T-helper 1 cell (primary cell): ENCODE measurements around the gene NOPCHAP1.
"Not testable (repeated sequence)": the region's sequence is repeated elsewhere in the genome, so short reads cannot be mapped to it uniquely, and the experiment has no call there.

Experiments used
- DNase-seq, 5 donors: peaks; one replicate each; pipeline ENCODE4 v3.0.0-alpha.2; 2012 to 2020

The NOPCHAP1 gene

DNA sequence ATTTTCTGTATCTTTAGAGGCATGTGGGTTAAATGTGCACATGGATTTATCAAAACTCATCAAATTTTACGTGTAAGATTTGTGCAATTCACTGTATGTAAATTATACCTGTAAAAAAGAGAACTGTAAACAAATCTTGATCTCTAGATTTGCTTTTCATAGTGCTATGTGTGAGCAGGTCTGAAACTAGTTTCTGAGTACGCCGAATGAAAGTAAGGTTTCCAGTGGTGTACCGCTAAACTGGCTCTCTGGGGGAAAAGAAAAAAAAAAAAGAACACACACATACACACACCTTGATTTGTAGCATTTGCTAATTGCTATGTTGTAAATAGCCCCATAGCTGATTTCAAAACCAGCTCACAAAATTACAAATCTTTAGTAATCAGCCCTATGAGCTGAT lies 19.4 kb upstream of the NOPCHAP1 start:
- no peak for DNase-seq

DNA sequence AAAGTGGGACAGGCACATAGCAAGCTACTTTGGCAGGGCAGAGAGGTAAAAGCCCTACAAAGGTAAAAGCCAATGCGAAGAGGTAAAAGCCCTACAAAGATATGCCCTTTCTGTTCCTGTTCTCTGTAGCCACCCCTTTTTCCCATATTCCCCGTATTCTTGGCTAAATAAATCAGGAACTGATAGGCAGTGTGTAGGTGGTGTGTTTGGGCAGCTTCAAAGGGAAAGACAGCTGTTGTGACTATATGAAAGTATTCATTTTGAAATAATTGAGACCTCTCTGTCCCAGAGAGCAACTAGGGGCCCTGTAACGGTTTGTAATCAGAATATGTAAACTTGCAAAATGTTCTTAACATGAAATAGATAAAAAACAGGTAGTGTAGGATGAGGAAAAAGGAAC lies 16.8 kb upstream of the NOPCHAP1 start:
- no peak for DNase-seq

DNA sequence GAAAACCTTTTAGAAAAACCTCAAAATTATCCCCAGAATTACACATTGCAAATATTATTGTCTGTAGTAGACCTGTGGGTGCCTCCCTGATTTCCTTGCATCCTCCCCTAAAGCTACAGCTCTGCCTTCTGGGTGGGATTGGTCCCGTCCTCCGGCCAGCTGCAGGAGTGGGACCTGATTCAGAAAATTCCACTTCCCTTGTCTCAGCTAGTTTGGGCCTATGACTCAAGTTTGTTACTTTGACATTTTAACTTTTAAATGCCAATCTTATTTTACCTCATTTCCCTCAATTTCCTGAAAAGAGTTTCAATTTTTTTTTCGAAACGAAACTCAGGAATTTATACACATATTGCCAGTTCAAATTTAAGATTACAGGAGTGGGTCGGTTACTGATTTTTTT lies 14.8 kb upstream of the NOPCHAP1 start:
- no peak for DNase-seq

DNA sequence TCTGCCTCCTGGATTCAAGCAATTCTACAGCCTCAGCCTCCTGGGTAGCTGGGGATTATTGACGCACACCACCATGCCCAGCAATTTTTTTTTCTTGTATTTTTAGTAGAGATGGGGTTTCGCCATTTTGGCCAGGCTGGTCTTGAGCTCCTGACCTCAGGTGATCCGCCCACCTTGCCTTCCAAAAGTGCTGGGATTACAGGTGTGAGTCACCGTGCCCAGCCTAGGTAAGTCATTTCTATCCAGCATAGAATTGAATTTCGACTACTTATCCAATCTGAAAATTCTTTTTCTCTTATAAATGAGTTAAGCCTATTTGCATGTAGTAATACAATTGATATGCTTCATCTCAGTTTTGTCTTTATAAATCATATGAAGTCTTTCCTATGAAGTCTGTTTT lies 12.9 kb upstream of the NOPCHAP1 start:
- DNase-seq, result no peak

DNA sequence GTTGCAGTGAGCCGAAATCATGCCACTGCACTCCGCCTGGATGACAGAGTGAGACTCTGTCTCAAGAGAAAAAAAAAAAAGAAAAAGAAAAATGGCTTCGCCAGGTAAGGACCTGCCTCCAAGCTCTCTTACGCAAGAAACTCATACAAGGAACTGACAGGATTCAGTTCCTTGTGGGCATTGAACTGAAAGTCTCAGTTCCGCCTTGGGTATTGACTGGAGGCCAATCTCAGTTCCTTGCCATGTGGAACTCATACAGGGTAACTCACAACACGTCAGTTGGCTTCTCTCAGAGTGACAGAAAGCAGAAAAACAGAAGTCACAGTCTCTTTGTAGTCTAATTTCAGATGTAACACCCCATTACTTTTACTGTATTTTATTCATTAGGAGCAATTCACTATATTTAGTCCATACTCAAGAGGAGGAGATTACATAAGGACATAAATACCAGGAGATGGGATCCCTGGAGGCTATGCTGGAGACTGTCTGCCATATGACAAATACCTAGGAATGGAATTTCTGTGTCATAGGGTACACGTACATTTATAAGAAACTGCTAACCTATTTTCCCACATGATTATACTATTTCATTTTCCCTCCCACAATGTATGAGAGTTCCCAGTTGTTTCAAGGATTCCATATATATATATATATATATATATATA lies 11.4 kb upstream of the NOPCHAP1 start:
- no peak for DNase-seq

DNA sequence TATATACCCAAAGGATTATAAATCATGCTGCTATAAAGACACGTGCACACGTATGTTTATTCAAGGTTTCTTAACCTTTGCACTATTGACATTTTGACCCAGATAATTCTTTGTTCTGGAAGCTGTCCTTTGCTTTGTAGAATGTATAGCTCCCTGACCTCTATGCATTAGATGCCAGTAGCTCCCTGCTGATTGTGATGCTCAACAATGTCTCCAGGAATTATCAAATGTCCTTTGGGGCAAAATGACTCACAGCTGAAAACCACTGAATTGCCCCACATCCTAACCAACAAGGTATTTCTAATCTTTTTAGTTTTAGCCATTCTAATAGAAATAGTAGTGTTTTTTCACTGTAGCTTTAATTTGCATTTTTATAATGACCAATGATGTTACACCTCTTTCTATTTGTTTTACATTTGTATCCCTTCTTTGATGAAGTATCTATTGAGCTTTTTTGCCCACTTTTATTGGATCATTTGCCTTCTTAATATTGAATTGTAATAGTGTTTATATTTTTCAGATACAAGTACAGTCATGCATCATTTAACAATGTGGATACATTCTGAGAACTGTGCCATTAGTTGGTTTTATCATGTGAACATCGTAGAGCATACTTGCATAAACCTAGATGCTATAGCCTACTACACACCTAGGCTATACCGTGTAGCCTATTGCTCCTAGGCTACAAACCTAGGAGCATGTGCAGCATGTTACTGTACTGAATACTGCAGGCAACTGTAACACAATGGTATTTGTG lies 10.4 kb upstream of the NOPCHAP1 start:
- DNase-seq, result no peak

DNA sequence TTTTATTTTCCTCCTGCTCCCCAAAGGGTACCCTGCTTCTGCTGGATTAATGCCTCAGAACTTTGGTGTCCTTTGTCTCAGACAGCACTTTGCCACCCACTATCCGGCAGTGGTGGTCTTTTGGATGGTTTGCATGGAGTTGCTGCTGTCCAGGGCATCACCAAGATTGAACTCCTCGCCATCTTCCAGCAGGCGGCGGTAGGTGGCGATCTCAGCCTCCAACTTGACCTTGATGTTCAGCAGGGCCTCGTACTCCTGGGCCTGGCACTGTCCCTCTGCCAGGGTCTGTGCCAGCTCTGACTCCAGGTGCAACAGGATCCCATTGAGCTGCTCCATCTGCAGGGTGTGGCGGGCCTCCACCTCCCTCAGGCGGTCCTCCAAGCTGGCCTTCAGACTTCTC lies 9.4 kb upstream of the NOPCHAP1 start:
- DNase-seq, result no peak

DNA sequence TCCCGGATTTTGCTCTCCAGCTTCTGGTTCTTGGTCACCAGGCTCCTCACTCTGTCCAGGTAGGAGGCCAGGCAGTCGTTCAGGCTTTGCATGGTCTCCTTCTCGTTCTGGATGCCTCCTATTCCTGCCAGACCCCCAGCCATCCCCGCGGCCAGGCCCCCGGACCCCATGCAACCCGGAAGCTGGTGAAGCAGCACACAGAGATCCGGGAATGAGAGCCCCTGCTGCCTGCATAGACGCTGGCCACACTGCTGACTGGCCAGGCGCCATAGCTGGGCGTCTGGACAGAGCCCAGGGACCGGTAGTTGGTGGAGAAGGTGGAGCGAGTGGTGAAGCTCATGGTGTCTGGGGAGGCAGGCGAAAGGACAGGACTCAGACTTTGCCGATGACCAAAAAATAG lies 8.4 kb upstream of the NOPCHAP1 start:
- DNase-seq, result not testable (repeated sequence)

DNA sequence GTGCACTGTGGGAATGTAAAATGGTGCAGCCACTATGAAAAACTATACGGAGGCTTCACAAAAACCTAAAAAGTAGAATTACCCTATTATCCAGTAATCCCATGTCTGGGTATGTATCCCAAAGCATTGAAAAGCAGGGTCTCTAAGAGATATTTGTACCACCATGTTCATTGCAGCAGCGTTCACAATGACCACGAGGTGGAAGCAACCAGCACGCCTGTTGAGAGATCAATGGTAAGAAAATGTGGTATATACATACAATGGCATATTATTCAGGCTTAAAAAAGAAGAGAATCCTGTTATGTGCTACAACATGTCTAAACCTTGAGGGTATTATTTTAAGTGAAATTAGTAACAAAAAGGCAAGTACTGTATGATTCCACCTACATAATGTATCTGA lies 910 bp upstream of the NOPCHAP1 start:
- no peak for DNase-seq

DNA sequence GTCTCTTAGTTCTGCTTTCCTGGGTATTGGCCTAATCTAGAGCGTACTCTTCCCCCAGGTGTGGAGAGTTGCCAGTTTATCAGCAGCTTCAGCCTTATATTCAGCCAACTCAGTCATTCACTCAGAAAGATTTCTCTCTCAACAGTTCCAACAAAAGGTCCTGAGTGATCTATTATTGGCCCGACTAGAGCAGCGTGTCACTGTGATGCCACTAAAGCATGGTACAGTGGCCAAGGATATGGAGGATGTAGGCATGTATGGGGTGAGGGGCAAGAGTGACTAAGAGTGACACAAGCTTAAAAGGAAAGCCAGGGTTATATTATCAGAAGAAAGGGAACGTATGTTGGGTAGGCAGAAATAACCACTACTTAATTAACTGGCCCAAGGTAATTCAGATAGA lies 4.8 kb downstream of the NOPCHAP1 start:
- DNase-seq, result no peak

DNA sequence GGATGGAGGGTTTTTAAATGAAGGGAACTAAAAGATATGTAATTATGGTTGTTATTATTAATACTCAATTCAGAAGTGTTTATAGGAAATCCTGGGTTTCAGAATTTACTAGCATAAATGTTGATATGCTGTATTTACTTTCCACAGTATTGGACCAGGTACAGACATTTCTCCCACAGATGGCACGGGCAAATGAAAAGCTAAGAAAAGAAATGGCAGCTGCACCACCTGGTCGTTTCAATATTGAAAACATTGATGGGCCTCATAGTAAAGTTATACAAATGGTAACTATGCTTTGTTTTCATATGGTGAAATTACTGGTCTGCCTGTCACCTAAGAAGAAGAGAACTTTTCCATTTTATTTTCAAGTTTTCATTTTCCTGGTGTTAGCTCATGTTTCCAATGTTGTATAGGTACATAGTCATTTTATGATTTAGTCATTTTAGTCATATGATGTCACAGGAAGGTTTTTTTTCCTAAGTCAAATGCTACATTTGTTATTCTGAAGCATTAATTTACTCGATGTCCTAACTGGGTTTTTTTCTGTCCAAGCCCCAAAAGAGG lies 5.5 kb downstream of the NOPCHAP1 start:
- DNase-seq, result no peak

DNA sequence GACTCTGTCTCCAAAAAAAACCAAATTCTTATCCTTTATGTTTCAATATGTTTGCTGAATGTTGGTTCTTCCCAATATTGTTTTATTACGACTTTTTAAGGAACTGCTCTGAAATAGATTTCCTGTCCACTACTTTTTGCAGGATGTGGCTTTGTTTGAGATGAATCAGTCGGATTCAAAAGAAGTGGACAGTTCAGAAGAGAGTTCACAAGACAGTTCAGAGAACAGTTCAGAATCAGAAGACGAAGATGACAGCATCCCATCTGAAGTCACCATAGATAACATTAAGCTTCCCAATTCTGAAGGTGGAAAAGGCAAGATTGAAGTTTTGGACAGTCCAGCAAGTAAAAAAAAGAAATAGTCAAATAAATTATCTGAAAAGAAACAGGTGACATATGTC lies 8.2 kb downstream of the NOPCHAP1 start:
- no peak for DNase-seq

DNA sequence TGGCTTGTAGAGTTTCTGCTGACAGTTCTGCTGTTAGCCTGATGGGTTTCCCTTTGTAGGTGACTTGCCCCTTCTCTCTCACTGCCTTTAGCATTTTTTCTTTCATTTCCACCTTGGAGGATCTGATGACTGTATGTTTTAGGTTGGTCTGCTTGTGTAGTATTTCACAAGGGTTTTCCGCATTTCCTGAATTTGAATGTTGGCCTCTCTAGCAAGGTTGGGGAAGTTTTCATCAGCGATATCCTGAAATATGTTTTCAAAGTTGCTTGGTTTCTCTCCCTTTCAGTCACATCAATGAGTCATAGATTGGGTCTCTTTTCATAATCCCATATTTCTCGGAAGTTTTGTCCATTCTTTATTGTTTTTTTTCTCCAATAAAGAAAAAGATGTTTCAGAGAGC lies 11.4 kb downstream of the NOPCHAP1 start:
- no peak for DNase-seq

DNA sequence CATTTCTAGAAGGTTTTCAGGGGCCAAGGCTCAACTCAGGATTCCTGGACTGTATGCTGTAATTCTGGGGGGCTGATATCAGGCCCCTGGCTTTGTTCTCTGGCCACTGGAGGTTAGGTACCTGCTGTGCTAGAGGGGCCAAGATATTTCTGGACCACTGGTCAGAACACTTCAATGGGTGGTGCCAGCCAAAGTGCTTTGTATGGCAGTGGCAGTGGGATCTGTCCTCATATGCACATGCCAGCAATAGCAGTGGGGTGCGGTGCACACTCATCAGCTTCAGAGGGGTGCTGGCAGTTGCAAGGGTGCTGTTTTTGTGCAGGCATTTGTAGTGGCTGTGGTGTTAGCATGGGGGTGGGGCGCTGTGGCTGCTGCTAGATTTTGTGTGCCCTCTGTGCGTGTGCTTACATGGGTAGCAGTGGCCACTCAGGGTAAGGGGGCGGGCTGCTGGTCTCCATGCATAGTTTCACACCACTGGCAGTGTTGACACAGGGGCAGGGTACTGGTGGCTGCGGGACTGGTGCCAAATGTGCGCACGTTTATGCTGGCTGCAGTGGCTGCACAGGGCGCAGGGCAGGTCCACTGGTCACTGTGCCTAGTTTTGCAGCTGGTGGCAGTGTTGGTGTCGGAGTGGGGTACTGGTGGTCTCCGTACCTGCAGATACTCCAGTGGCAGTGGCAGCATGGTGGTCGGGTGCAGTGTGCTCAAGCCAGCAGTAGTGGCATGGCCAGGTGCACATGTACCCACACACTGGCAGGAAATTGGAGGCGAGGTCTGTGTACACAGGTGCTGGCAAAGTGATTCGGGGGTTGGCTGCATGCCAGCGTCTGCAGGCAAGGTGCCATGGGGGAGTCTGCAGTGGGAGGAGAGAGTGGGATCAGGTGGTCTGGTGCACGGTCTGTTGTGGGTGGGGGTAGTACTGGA lies 12.6 kb downstream of the NOPCHAP1 start:
- DNase-seq, result no peak

DNA sequence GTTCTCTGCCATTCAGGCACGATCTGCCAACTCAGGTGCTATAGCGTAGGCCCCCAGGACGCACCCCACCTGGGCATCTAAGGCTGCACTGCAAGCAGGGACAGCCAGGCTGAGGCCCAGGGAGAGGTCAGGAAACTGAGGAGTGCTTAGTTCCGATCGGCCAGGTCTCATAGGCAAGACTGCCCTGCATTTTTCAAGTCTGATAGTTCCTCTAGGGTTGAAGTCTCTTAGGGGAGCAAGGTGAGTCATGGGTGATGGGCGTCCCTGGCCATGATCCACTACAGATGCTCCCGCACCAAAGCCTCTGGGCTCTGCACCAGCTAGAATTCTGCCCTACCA lies 13.2 kb downstream of the NOPCHAP1 start:
- DNase-seq, result no peak

DNA sequence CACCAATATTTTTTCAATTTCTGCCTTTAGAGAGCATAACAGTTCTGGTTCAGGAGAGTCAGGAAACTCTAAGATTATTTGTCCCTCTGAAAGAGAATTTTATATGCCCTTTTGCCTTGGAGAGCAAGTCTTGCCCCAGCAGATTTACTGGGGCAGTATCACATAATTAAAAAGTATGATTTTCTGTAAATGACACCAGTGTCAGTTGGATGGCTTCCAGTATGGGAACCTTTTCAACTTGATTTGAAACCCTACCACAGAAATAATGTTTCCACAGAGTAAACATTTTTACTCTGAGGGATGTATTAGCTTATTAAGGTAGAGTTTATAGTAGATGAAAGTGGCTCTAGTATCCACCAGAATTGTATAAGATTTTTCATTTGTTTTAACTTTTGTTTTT lies 15.4 kb downstream of the NOPCHAP1 start:
- DNase-seq, result no peak

DNA sequence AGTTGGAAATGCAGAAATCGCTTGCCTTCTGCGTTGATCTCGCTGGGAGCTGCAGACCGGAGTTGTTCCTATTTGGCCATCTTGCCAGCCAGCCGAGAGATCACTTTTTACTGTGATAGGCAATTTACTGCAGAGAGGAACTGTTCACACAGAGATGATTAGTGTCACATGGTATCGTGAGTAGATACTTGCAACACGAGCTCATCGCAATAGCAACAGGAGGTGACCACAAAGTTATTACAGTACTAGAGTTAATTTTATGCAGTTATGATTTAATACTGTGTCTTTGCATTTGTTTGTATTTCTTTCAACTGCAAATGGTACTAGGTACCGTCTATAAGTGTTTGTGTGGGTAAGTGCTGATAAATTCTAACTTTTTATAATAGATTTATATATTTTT lies 27.8 kb downstream of the NOPCHAP1 start:
- DNase-seq, result no peak

DNA sequence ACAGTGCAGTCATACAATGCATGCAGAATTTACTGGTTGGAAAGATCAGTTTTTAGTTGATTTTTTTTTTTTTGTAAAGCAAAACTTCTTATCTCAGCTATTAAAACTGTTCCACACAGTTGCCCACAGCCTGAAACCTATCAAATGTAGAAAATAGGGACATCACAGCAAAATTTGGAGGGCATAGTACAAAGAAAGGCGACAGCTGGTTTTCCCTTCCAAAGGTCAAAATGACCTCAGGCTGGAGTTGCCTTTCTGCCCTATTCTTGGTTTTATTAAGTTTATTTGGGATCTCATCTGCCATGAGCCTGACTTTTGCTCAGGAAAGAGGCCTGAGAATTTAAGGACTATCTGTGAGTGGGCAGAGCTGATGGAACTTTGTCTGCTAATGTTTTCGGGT lies 28.5 kb downstream of the NOPCHAP1 start:
- no peak for DNase-seq

DNA sequence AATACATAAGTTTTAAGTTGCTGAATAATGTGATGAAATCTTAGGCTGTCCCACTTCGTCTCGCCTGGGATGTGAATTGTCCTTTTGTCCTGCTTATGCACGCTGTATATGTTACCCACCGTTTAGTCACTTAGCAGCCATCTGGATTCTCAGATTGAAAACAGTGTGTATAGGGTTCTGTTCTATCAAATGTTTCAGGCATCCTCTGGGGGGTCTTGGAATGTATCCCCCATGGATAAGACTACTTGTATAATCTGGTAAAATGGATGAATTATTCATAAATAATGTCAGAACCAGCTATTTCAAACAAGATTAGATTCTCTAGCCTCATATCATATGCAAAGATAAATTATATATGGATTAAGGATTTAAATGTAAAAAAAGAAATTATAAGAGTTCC lies 29.4 kb downstream of the NOPCHAP1 start:
- no peak for DNase-seq

DNA sequence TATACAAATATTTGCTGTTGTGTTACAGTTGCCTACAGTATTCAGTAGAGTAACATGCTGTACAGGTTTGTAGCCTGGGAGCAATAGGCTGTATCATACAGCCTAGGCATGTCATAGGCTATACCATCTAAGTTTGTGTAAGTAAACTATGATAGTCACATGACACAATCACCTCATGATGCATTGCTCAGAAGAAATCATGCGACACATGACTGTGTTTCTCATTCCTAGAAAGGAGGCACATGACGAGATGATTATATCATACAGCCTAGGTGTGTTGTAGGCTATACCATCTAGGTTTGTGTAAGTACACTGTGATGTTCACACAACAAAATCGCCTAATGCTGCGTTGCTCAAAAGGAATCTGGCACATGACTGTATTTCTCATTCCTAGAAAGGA lies 31.9 kb downstream of the NOPCHAP1 start:
- DNase-seq, result no peak

DNA sequence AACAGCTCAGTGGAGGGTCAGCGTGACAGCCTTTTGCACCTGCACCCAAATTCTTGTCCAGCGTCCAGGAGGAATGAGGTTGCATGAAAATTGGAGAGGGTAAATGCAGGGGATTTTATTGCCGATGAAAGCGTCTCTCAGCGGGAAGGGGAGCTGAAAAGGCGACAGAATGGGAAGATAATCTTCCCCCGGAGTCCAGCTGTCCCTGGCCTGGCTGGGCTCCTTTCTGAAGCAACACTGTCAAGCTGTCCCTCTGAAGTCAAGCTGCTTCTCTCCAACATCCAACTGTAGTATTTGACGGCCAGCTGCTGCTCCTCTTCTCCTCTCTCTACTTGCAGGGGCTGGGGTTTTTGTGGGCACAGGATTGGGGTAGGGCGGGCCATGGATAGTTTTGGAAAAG lies 32.7 kb downstream of the NOPCHAP1 start:
- DNase-seq, result no peak

DNA sequence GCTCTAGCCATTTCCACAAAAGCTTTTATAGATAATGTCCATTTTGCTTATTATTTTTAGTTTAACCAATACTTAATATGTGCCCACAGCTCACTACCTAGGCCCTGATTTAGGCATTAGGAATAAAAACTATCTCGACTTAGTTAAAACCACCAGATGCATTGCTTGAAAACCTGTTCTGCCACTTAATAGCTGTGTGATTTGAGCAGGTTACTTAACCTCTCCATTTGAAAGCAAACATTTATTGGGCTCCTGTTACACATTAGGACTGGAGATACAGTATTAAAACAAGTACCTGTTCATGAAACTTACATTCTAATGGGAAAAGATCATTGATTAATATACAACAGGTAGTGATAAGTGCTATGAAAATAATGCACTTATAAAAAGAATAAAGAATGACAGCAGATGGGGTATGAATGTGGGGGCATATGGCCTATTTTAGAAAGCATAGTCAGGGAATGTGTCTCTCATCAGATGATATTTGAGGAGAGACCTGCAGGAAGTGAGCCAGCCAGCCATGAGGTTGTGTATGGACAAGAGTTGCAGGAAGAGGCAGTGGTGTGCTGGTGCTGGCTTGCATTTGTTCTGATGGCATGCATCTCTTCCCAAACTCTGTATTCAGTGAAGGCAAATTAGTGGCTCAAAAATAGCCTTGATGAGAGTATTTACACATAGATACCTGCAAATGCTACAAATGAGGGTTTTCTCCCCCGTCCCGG lies 34.3 kb downstream of the NOPCHAP1 start:
- DNase-seq, result no peak

DNA sequence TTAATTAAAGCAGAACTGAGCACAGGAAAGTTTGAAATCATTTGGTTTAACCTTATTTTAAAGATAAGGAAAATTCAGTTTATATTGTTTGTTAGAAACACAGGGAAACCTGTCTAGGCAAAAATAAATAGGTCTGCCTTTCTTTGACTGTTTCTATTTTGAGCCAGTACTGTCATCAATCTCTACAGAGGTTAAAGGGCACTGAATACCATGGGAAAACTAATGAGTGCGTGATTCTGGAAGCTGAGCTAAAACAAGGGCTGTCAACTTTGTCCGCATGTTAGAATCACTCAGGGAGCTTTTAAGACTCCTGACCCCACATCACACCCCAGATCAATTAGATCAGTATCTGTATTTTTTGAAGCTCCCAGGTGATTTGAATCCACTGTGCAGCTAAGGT lies 38.8 kb downstream of the NOPCHAP1 start:
- no peak for DNase-seq
